GM23338 (cell line): ENCODE measurements around the gene LGALS13. TPM values are rescaled to one million over a fixed set of nuclear protein-coding genes. Genes with fewer than 3 reads are reported as not detected.
A peak's percentile ranks its signal among the peaks of the same experiment; 100 is the strongest.

Source experiments
- ATAC-seq: fragments of 200-7000 bp; cut with Tn5 transposase; 3 replicates; pipeline ENCODE4 v1.9.1; 2020
- DNase-seq: peaks from one replicate; pipeline ENCODE4 v3.0.0-alpha.2; 2015; ENCODE audit warnings: low spot score
- H2AFZ ChIP-seq: fragments of 200-600 bp; sonication (generic); 2 replicates; pipeline ENCODE4 v1.8.0; 2016; ENCODE audit warnings: antibody characterized with exemption, mild to moderate bottlenecking, moderate library complexity
- H3F3A ChIP-seq: fragments of 200-600 bp; sonication (generic); replicated peaks from 2 replicates; pipeline ENCODE4 v1.8.0; 2017; ENCODE audit warnings: antibody characterized with exemption, mixed run types, low read depth
- H3K27ac ChIP-seq: fragments of 200-600 bp; sonication (generic); 2 replicates; pipeline ENCODE4 v1.6.1; 2016; ENCODE audit warnings: low read depth
- H3K27me3 ChIP-seq: fragments of 200-600 bp; sonication (generic); 2 replicates; pipeline ENCODE4 v1.8.0; 2016; ENCODE audit warnings: mild to moderate bottlenecking, mixed run types, moderate library complexity; ENCODE audit not compliant: insufficient read depth
- H3K36me3 ChIP-seq: fragments of 200-600 bp; sonication (generic); 2 replicates; pipeline ENCODE4 v1.8.0; 2016; ENCODE audit warnings: mild to moderate bottlenecking; ENCODE audit not compliant: insufficient read depth
- H3K4me1 ChIP-seq: fragments of 200-600 bp; sonication (generic); 2 replicates; pipeline ENCODE4 v1.8.0; 2016; ENCODE audit warnings: mild to moderate bottlenecking, moderate library complexity; ENCODE audit not compliant: insufficient read depth
- H3K4me2 ChIP-seq: fragments of 200-600 bp; sonication (generic); 2 replicates; pipeline ENCODE4 v1.7.1; 2017; ENCODE audit warnings: mixed run types
- H3K4me3 ChIP-seq: fragments of 200-600 bp; sonication (generic); 2 replicates; pipeline ENCODE4 v1.6.1; 2016; ENCODE audit warnings: mixed run types
- H3K79me2 ChIP-seq: fragments of 200-600 bp; sonication (generic); replicated peaks from 2 replicates; pipeline ENCODE4 v1.8.0; 2017; ENCODE audit warnings: mild to moderate bottlenecking; ENCODE audit not compliant: insufficient read depth
- H3K9me2 ChIP-seq: fragments of 200-600 bp; sonication (generic); 2 replicates; pipeline ENCODE4 v1.8.0; 2017; ENCODE audit not compliant: insufficient read depth
- H4K20me1 ChIP-seq: fragments of 200-600 bp; sonication (generic); replicated peaks from 2 replicates; pipeline ENCODE4 v1.8.0; 2017; ENCODE audit warnings: mild to moderate bottlenecking; ENCODE audit not compliant: insufficient read depth
- H3K27ac Mint-ChIP-seq: 2 replicates; pipeline ENCODE4 v1.8.0; 2020; ENCODE audit warnings: inconsistent platforms, mild to moderate bottlenecking, moderate library complexity, mixed read lengths
- H3K27me3 Mint-ChIP-seq: 3 replicates; pipeline ENCODE4 v1.8.0; 2022; ENCODE audit warnings: low read depth, mild to moderate bottlenecking, moderate library complexity, mixed read lengths, inconsistent platforms; ENCODE audit not compliant: insufficient read depth, poor library complexity
- H3K36me3 Mint-ChIP-seq: 3 replicates; pipeline ENCODE4 v1.8.0; 2021; ENCODE audit warnings: low read depth, mild to moderate bottlenecking, inconsistent platforms, moderate library complexity, mixed read lengths
- H3K4me1 Mint-ChIP-seq: 3 replicates; pipeline ENCODE4 v1.8.0; 2020; ENCODE audit warnings: mild to moderate bottlenecking, inconsistent platforms, mixed read lengths
- H3K4me3 Mint-ChIP-seq: 3 replicates; pipeline ENCODE4 v1.8.0; 2021; ENCODE audit warnings: moderate library complexity, mild to moderate bottlenecking, inconsistent platforms, mixed read lengths
- H3K9me3 Mint-ChIP-seq: 3 replicates; pipeline ENCODE4 v1.8.0; 2020; ENCODE audit warnings: moderate library complexity, mild to moderate bottlenecking, inconsistent platforms, mixed read lengths
- CREB1 ChIP-seq: fragments of 250-450 bp; sonication (Bioruptor Pico); IDR thresholded peaks from 2 replicates; pipeline ENCODE4 v1.5.0; 2020; ENCODE audit warnings: low read depth, mild to moderate bottlenecking, moderate library complexity
- JUNB ChIP-seq: IDR thresholded peaks from one replicate; pipeline ENCODE4 v1.6.1; 2016; ENCODE audit warnings: antibody characterized with exemption; ENCODE audit not compliant: unreplicated experiment
- NANOG ChIP-seq: IDR thresholded peaks from 2 replicates; pipeline ENCODE4 v1.6.1; 2016; ENCODE audit warnings: antibody characterized with exemption, borderline replicate concordance
- POLR2AphosphoS5 ChIP-seq: IDR thresholded peaks from 2 replicates; pipeline ENCODE4 v1.6.1; 2016; ENCODE audit warnings: antibody characterized with exemption, low read depth
- REST ChIP-seq: IDR thresholded peaks from one replicate; pipeline ENCODE4 v1.6.1; 2018; ENCODE audit warnings: antibody characterized with exemption; ENCODE audit not compliant: unreplicated experiment
- STAT1 ChIP-seq: IDR thresholded peaks from one replicate; pipeline ENCODE4 v1.6.1; 2016; ENCODE audit warnings: antibody characterized with exemption; ENCODE audit not compliant: unreplicated experiment
- ZNF114 ChIP-seq: fragments of 250-450 bp; sonication (Bioruptor Pico); IDR thresholded peaks from 2 replicates; pipeline ENCODE4 v1.5.0; 2020; ENCODE audit warnings: mild to moderate bottlenecking, moderate library complexity
- ZNF331 ChIP-seq: fragments of 250-450 bp; sonication (Bioruptor Pico); IDR thresholded peaks from 2 replicates; pipeline ENCODE4 v1.5.0; 2020; ENCODE audit warnings: low read depth, mild to moderate bottlenecking, moderate library complexity
- polyA plus RNA-seq: library from polyadenylated mRNA; unstranded; fragments of >200 nt; fragmentation: Nextera tagmentation; extraction: Ambion mirVana; gene quantifications from 2 replicates; pipeline ENCODE4 v1.2.1, GENCODE V29; 2016
- total RNA-seq: library from RNA; depleted of rRNA; stranded (reverse); fragments of >200 nt; shearing (Covaris generic); gene quantifications from 2 replicates; pipeline ENCODE4 v1.2.3, GENCODE V29; 2014
- TF ChIP-seq, protein P1 (sequence below), 2 experiments: fragments of 200-600 bp in 1 of 2; sonication (generic) in 1 of 2; conservative IDR thresholded peaks; 2 replicates each; pipeline versions ENCODE4 v1.5.1 to v1.6.1; 2016 to 2017; ENCODE audit warnings: antibody characterized with exemption in 2 of 2, low read depth in 2 of 2, mild to moderate bottlenecking in 2 of 2, moderate library complexity in 1 of 2

Gene LGALS13
- total and polyA plus RNA-seq, 2 experiments from 2014 or later = not detected

DNA sequence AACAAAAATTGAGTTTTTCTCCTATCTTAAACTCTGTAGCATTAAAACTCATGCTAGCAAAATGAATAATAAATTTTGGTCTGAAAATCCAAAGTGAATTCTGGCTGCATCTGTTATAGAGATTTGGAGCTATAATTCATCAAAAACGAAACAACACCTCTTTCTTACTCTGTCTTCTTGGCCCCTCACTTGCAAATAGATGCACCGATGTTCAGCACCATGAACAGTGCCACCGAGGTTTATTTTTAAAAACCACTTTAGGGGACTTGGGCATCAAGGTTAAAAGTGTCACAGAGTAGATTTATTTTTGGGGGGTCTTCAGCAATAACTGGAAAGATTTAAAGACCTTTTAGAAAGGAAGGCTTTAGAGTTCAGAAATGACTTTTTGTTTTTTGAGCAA, 36.3 kb upstream of the LGALS13 start:
- Histone ChIP-seq H3K4me1 (no peaks in the 10 kb centered on the region), H3K27me3 (0 out of 2 replicates have a peak, but pooled peaks cover 13% of the 10 kb centered on the region), H2AFZ (no peak overlapping the region), H3K36me3 (no peaks in the 10 kb centered on the region), H3K79me2 (no peaks in the 10 kb centered on the region), H3F3A (no peaks in the 10 kb centered on the region), H3K9me2 (no peaks in the 10 kb centered on the region), H4K20me1 (no peaks in the 10 kb centered on the region), H3K4me3 (no peak overlapping the region), H3K27ac (no peak overlapping the region), H3K4me2 (no peak overlapping the region)
- TF ChIP-seq POLR2AphosphoS5 (no peak), STAT1 (no peak), REST (peak; percentile 69), ZNF331 (no peak), CREB1 (CRISPR knock-in tag) (no peak), JUNB (no peak)
- TF ChIP-seq, protein P1, sequence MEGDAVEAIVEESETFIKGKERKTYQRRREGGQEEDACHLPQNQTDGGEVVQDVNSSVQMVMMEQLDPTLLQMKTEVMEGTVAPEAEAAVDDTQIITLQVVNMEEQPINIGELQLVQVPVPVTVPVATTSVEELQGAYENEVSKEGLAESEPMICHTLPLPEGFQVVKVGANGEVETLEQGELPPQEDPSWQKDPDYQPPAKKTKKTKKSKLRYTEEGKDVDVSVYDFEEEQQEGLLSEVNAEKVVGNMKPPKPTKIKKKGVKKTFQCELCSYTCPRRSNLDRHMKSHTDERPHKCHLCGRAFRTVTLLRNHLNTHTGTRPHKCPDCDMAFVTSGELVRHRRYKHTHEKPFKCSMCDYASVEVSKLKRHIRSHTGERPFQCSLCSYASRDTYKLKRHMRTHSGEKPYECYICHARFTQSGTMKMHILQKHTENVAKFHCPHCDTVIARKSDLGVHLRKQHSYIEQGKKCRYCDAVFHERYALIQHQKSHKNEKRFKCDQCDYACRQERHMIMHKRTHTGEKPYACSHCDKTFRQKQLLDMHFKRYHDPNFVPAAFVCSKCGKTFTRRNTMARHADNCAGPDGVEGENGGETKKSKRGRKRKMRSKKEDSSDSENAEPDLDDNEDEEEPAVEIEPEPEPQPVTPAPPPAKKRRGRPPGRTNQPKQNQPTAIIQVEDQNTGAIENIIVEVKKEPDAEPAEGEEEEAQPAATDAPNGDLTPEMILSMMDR (conservative IDR thresholded peaks at IDR 0.05; ENCODE audit: low read depth in 2 of 2) = no peak
- Mint-ChIP-seq H3K4me3 (no peak overlapping the region), H3K27me3 (no peaks in the 10 kb centered on the region), H3K36me3 (no peaks in the 10 kb centered on the region), H3K27ac (no peak overlapping the region), H3K4me1 (no peaks in the 10 kb centered on the region), H3K9me3 (no peaks in the 10 kb centered on the region)
- DNase-seq (peak; percentile 22), ATAC-seq (no peak)

DNA sequence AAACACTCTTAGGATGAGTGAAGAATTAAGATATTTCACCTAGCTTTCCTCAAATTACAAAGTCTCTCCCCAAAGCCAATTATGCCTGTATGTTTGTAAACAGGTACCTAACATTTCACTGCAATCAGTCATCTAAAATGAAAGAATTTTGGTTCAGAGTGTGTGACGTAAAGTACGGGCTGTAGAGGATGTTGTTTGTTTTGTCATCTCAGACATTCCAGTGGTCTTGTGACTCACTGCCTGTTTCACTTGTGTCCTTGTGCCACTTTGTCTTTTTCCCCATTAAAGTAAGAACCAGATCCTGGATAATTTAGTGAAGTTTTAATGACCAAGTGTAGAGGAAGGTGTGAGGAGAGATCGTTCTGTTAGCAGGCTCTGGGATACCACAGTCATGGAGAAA, 33.7 kb upstream of the LGALS13 start:
- H3K36me3 ChIP-seq = no peaks in the 10 kb centered on the region
- H3F3A ChIP-seq = no peaks in the 10 kb centered on the region
- H3K4me2 ChIP-seq = no peak overlapping the region
- no peak overlapping the region for H3K27ac Mint-ChIP-seq
- no peaks in the 10 kb centered on the region for H4K20me1 ChIP-seq
- DNase-seq = no peak
- H3K4me3 Mint-ChIP-seq = no peak overlapping the region
- H3K4me1 Mint-ChIP-seq = no peaks in the 10 kb centered on the region
- ATAC-seq = no peak
- no peaks in the 10 kb centered on the region for H3K4me1 ChIP-seq
- H3K36me3 Mint-ChIP-seq = no peaks in the 10 kb centered on the region
- H3K4me3 ChIP-seq = no peak overlapping the region
- no peak overlapping the region for H2AFZ ChIP-seq
- H3K27me3 ChIP-seq = 0 out of 2 replicates have a peak, but pooled peaks cover 13% of the 10 kb centered on the region
- no peaks in the 10 kb centered on the region for H3K9me2 ChIP-seq
- peaks cover 5% of the 10 kb centered on the region; the same call in 2 of the 3 replicates for H3K9me3 Mint-ChIP-seq
- no peaks in the 10 kb centered on the region for H3K79me2 ChIP-seq
- H3K27ac ChIP-seq = no peak overlapping the region
- no peaks in the 10 kb centered on the region for H3K27me3 Mint-ChIP-seq
- TF ChIP-seq, protein P1 (conservative IDR thresholded peaks at IDR 0.05; ENCODE audit: low read depth in 2 of 2) = no peak
- TF ChIP-seq ZNF114 (no peak), CREB1 (CRISPR knock-in tag) (no peak), NANOG (no peak), STAT1 (no peak)
